Mesenchymal stem cell (in vitro differentiated cells and primary cell): ENCODE results near the gene GLDC.

ENCODE experiments used
- DNase-seq: peaks from one replicate; pipeline ENCODE4 v3.0.0-alpha.2; 2013
- H2AFZ ChIP-seq: one replicate; pipeline ENCODE4 v1.6.1; 2013; ENCODE audit warnings: low read depth, mild to moderate bottlenecking, control low read depth, inconsistent platforms, low read length, moderate library complexity
- H2AK5ac ChIP-seq: 2 replicates; pipeline ENCODE4 v1.6.1; 2013; ENCODE audit warnings: low read length, moderate library complexity, mild to moderate bottlenecking, inconsistent platforms; ENCODE audit not compliant: severe bottlenecking
- H2BK120ac ChIP-seq: one replicate; pipeline ENCODE4 v1.6.1; 2013; ENCODE audit warnings: low read depth, mild to moderate bottlenecking, inconsistent platforms, low read length, moderate library complexity
- H2BK12ac ChIP-seq, 2 experiments: one replicate each; pipeline ENCODE4 v1.6.1; 2013; ENCODE audit warnings: inconsistent platforms in 2 of 2, low read length in 2 of 2, mild to moderate bottlenecking in 2 of 2, moderate library complexity in 2 of 2, control low read depth in 1 of 2
- H2BK15ac ChIP-seq: one replicate; pipeline ENCODE4 v1.6.1; 2013; ENCODE audit warnings: mild to moderate bottlenecking, low read depth, inconsistent platforms; ENCODE audit not compliant: poor library complexity, severe bottlenecking
- H2BK5ac ChIP-seq: 2 replicates; pipeline ENCODE4 v1.6.1; 2013; ENCODE audit warnings: low read depth, mild to moderate bottlenecking, low read length, control low read depth, inconsistent platforms; ENCODE audit not compliant: poor library complexity, severe bottlenecking
- H3K14ac ChIP-seq, 2 experiments: one replicate each; pipeline ENCODE4 v1.6.1; 2013; ENCODE audit warnings: inconsistent platforms in 2 of 2, low read length in 2 of 2, control low read depth in 1 of 2, mild to moderate bottlenecking in 1 of 2, moderate library complexity in 1 of 2
- H3K18ac ChIP-seq, 2 experiments: one replicate each; pipeline ENCODE4 v1.6.1; 2013; ENCODE audit warnings: inconsistent platforms in 2 of 2, low read length in 2 of 2, control low read depth in 1 of 2, low read depth in 1 of 2, mild to moderate bottlenecking in 1 of 2
- H3K23ac ChIP-seq, 2 experiments: one replicate each; pipeline ENCODE4 v1.6.1; 2013; ENCODE audit warnings: inconsistent platforms in 2 of 2, low read length in 2 of 2, mild to moderate bottlenecking in 2 of 2, moderate library complexity in 2 of 2, control low read depth in 1 of 2
- H3K27ac ChIP-seq: 2 replicates; pipeline ENCODE4 v1.5.1; 2013; ENCODE audit warnings: mild to moderate bottlenecking, moderate library complexity, low read length, control low read depth, inconsistent platforms; ENCODE audit not compliant: poor library complexity, severe bottlenecking
- H3K27me3 ChIP-seq, 2 experiments: 2 replicates each; pipeline versions ENCODE4 v1.6.1 to v1.7.0; 2013; ENCODE audit warnings: low read length in 2 of 2, mild to moderate bottlenecking in 2 of 2, moderate library complexity in 2 of 2, control low read depth in 1 of 2, inconsistent platforms in 1 of 2; ENCODE audit not compliant: control insufficient read depth in 1 of 2, insufficient read depth in 1 of 2
- H3K36me3 ChIP-seq, 2 experiments: 2 replicates each; pipeline versions ENCODE4 v1.6.1 to v1.7.0; 2013; ENCODE audit warnings: low read length in 2 of 2, control low read depth in 1 of 2, inconsistent platforms in 1 of 2, low read depth in 1 of 2, mild to moderate bottlenecking in 1 of 2; ENCODE audit not compliant: insufficient read depth in 2 of 2, control insufficient read depth in 1 of 2
- H3K4ac ChIP-seq, 2 experiments: one replicate each; pipeline ENCODE4 v1.6.1; 2013; ENCODE audit warnings: inconsistent platforms in 2 of 2, low read length in 2 of 2, mild to moderate bottlenecking in 2 of 2, moderate library complexity in 2 of 2, control low read depth in 1 of 2, low read depth in 1 of 2
- H3K4me1 ChIP-seq: 2 replicates; pipeline ENCODE4 v1.6.1; 2013; ENCODE audit warnings: low read depth, low read length, control low read depth; ENCODE audit not compliant: control insufficient read depth, insufficient read depth
- H3K4me2 ChIP-seq: 2 replicates; pipeline ENCODE4 v1.6.1; 2013; ENCODE audit warnings: low read length, mild to moderate bottlenecking, inconsistent platforms; ENCODE audit not compliant: poor library complexity, severe bottlenecking
- H3K4me3 ChIP-seq, 2 experiments: 2 replicates each; pipeline versions ENCODE4 v1.5.1 to v1.7.0; 2013; ENCODE audit warnings: low read length in 2 of 2, mild to moderate bottlenecking in 2 of 2, control low read depth in 1 of 2, low read depth in 1 of 2; ENCODE audit not compliant: insufficient read depth in 1 of 2
- H3K79me1 ChIP-seq: replicated peaks from 2 replicates; pipeline ENCODE4 v1.6.1; 2013; ENCODE audit warnings: mild to moderate bottlenecking, control low read depth, low read length, inconsistent platforms; ENCODE audit not compliant: poor library complexity, severe bottlenecking
- H3K9ac ChIP-seq: 2 replicates; pipeline ENCODE4 v1.7.0; 2013; ENCODE audit warnings: mild to moderate bottlenecking, low read length, moderate library complexity
- H3K9me3 ChIP-seq: 2 replicates; pipeline ENCODE4 v1.7.0; 2013; ENCODE audit warnings: mild to moderate bottlenecking, low read length; ENCODE audit not compliant: control insufficient read depth
- H4K8ac ChIP-seq: one replicate; pipeline ENCODE4 v1.6.1; 2013; ENCODE audit warnings: inconsistent platforms, mild to moderate bottlenecking, low read length, moderate library complexity
- H4K91ac ChIP-seq: one replicate; pipeline ENCODE4 v1.6.1; 2013; ENCODE audit warnings: mild to moderate bottlenecking, low read length, inconsistent platforms
- WGBS: methylation state at CpG from one replicate; pipeline ENCODE4 v1.1.7; 2013; ENCODE audit warnings: mixed read lengths; 5-methylcytosine and 5-hydroxymethylcytosine counted together

Gene GLDC

DNA sequence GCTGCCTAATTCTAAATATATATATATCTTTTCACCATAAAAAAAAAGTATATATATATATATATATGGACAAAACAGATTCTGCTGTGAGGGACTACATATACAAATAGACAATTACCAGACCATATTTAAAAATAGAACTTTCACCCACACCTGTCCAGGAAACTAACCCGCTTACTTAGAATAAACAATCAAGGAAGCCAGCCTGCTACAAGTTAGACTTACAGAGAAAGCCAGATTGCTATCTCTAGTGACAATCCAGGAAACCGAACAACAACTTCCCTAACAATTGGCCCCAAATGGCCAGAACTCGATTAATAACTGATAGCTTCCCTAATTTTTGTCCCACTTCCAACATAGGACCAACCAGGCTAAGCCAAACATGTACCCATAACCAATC, 5.9 kb downstream of the GLDC start:
- Histone ChIP-seq H3K27me3 (peaks cover 30 to 47% of the 10 kb centered on the region in 2 experiments), H4K8ac (no peak overlapping the region), H2BK120ac (no peak overlapping the region), H3K79me1 (no peaks in the 10 kb centered on the region), H3K9ac (no peak overlapping the region), H3K9me3 (no peaks in the 10 kb centered on the region), H4K91ac (no peak overlapping the region), H2BK12ac (no peak overlapping the region), H3K14ac (no peak overlapping the region), H2AK5ac (no peak overlapping the region), H3K23ac (no peak overlapping the region), H2BK15ac (no peak overlapping the region), H3K4me1 (no peaks in the 10 kb centered on the region), H3K4me3 (no peak overlapping the region), H2BK5ac (no peak overlapping the region), H3K18ac (no peak overlapping the region), H3K27ac (no peak overlapping the region), H3K4me2 (no peak overlapping the region), H3K4ac (no peak overlapping the region), H3K36me3 (no peaks in the 10 kb centered on the region), H2AFZ (no peak overlapping the region)
- DNase-seq: no peak
- 77% methylated on average over 3 of the region's 3 CpGs for WGBS

- 83% methylated on average over 7 of the region's 7 CpGs for WGBS
- H3K4me3 ChIP-seq: no peak overlapping the region
Measured at GRCh38 chr9:6634444-6634843, 11.1 kb downstream of the GLDC start.

DNA sequence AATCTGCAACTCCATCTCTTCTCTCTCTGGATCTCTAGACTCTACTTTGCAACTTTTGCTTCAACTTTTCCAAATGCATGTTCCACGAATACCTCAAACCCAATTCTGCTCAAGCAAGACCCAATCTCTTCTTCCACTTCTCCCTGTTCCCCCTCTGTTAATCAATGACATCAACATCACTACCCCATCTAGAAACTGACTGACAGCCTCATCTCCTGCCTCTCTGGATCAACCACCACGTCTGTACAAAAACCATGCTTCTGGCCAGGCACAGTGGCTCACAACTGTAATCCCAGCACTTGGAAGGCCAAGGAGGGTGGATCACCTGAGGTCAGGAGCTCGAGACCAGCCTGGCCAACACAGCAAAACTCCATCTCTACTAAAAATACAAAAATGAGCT, 12.2 kb downstream of the GLDC start:
- Histone ChIP-seq H3K4me3 (no peak overlapping the region), H3K79me1 (no peaks in the 10 kb centered on the region), H2AFZ (no peak overlapping the region), H2BK120ac (no peak overlapping the region), H3K27ac (no peak overlapping the region), H3K23ac (no peak overlapping the region), H2BK12ac (no peak overlapping the region), H2AK5ac (no peak overlapping the region), H4K91ac (no peak overlapping the region), H3K27me3 (peaks cover 9 to 13% of the 10 kb centered on the region in 2 experiments), H3K4me2 (no peak overlapping the region), H3K4ac (no peak overlapping the region), H3K36me3 (no peaks in the 10 kb centered on the region), H4K8ac (no peak overlapping the region), H2BK5ac (no peak overlapping the region), H3K9ac (no peak overlapping the region), H3K4me1 (peaks cover 4% of the 10 kb centered on the region), H3K18ac (no peak overlapping the region), H2BK15ac (no peak overlapping the region), H3K14ac (no peak overlapping the region), H3K9me3 (no peaks in the 10 kb centered on the region)
- no peak for DNase-seq
- 63% methylated on average over 2 of the region's 3 CpGs for WGBS

More at GRCh38 chr9:6634444-6634843, 11.1 kb downstream of the GLDC start:
- Histone ChIP-seq H4K8ac (no peak overlapping the region), H3K4ac (no peak overlapping the region), H3K9me3 (no peaks in the 10 kb centered on the region), H2AK5ac (no peak overlapping the region), H3K4me2 (no peak overlapping the region), H2BK120ac (no peak overlapping the region), H3K9ac (no peak overlapping the region), H2AFZ (no peak overlapping the region), H3K23ac (no peak overlapping the region), H4K91ac (no peak overlapping the region), H3K27me3 (peaks cover 4 to 8% of the 10 kb centered on the region in 2 experiments), H3K27ac (no peak overlapping the region), H3K36me3 (no peaks in the 10 kb centered on the region), H2BK5ac (no peak overlapping the region), H2BK12ac (no peak overlapping the region), H3K4me1 (peaks cover 4% of the 10 kb centered on the region), H2BK15ac (no peak overlapping the region), H3K18ac (no peak overlapping the region), H3K14ac (no peak overlapping the region), H3K79me1 (no peaks in the 10 kb centered on the region)
- no peak for DNase-seq

GRCh38 chr9:6632516-6633183, 12.9 kb downstream of the GLDC start:
- no peak overlapping the region for H3K14ac ChIP-seq
- no peaks in the 10 kb centered on the region for H3K36me3 ChIP-seq
- no peaks in the 10 kb centered on the region for H3K9me3 ChIP-seq
- no peak for DNase-seq
- peaks cover 4% of the 10 kb centered on the region for H3K4me1 ChIP-seq
- H3K27me3 ChIP-seq: peaks cover 16 to 20% of the 10 kb centered on the region in 2 experiments
- H3K4me2 ChIP-seq: no peak overlapping the region
- H3K9ac ChIP-seq: no peak overlapping the region
- H2AFZ ChIP-seq: no peak overlapping the region
- H2BK5ac ChIP-seq: no peak overlapping the region
- H2BK120ac ChIP-seq: no peak overlapping the region
- no peaks in the 10 kb centered on the region for H3K79me1 ChIP-seq
- no peak overlapping the region for H4K91ac ChIP-seq
- no peak overlapping the region for H3K23ac ChIP-seq
- 67% methylated on average over 19 of the region's 19 CpGs for WGBS
- no peak overlapping the region for H3K4ac ChIP-seq
- H3K4me3 ChIP-seq: no peak overlapping the region
- H2BK15ac ChIP-seq: no peak overlapping the region
- no peak overlapping the region for H2AK5ac ChIP-seq
- no peak overlapping the region for H2BK12ac ChIP-seq
- H3K18ac ChIP-seq: no peak overlapping the region
- no peak overlapping the region for H4K8ac ChIP-seq
- H3K27ac ChIP-seq: no peak overlapping the region
